Tibial artery (tissue), 4 donors: ENCODE results near the gene KIF5C.

Source experiments
- DNase-seq, 2 donors: peaks; one replicate each; pipeline ENCODE4 v3.0.0-alpha.2; 2019
- H3K27ac ChIP-seq, 2 donors: fragments of 200-600 bp; sonication (generic) in 1 of 2; 1 replicate in 1 of 2; 2 replicates in 1 of 2; pipeline ENCODE4 v1.5.1; 2018 to 2019; ENCODE audit warnings: mild to moderate bottlenecking in 1 of 2
- H3K27me3 ChIP-seq, 2 donors: fragments of 200-600 bp; sonication (generic) in 1 of 2; one replicate each; pipeline versions ENCODE4 v1.5.1 to v1.6.0; 2016 to 2019
- H3K36me3 ChIP-seq, 3 donors: fragments of 200-600 bp; sonication (generic) in 2 of 3; one replicate each; pipeline ENCODE4 v1.5.1; 2016 to 2019; ENCODE audit warnings: mild to moderate bottlenecking in 2 of 3
- H3K4me1 ChIP-seq, 4 donors: fragments of 200-600 bp; sonication (generic) in 2 of 4; 1 replicate in 3 of 4; 2 replicates in 1 of 4; pipeline ENCODE4 v1.5.1; 2016 to 2019
- H3K4me3 ChIP-seq, 2 donors: fragments of 200-600 bp; sonication (generic) in 1 of 2; 1 replicate in 1 of 2; 2 replicates in 1 of 2; pipeline ENCODE4 v1.5.1; 2018 to 2019; ENCODE audit warnings: mild to moderate bottlenecking in 2 of 2
- H3K9me3 ChIP-seq, 3 donors: fragments of 200-600 bp; sonication (generic) in 1 of 3; one replicate each; pipeline ENCODE4 v1.5.1; 2016 to 2019
- intact Hi-C: fragments of 100-400 bp; cut with DNase I; formaldehyde crosslinking; loops from one replicate; pipeline ENCODE4 v1.15.0; 2023; ENCODE audit warnings: low total_unique reads
- TF ChIP-seq, protein P1 (sequence below), 2 experiments: fragments of 200-600 bp in 1 of 2; fragments of 450-650 bp in 1 of 2; IDR thresholded peaks; one replicate each; pipeline ENCODE4 v1.5.1; 2017 to 2019; ENCODE audit warnings: antibody characterized with exemption in 2 of 2, mild to moderate bottlenecking in 1 of 2, moderate library complexity in 1 of 2

Gene KIF5C

DNA sequence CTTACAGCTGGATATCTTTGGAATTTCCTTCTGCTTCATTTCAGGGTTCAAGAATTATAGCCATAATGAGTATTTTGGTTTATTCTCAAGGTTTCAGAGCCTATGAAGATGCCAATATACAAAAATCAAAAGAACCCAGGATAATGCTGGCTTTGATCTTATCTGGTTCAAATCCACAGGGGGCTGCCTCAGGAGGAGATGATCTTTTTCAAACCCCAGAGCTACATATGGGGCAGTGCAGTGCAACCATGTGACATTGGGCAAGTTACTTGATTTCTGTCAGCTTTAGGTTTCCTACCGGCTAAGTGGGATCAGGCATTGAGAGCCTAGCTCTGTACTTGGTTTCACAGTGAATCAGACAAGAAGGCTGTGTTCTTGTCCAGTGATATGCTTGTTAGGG is 140.5 kb downstream of the KIF5C start:
- Histone ChIP-seq H3K4me3 (no peak overlapping the region), H3K27me3 (no peaks in the 10 kb centered on the region), H3K27ac (no peak overlapping the region), H3K9me3 (no peaks in the 10 kb centered on the region), H3K4me1 (no peaks in the 10 kb centered on the region), H3K36me3 (no peaks in the 10 kb centered on the region)
- intact Hi-C loops = loop anchor here (5.0 kb wide), 1 partner anchor 547 kb away; no protein-coding TSS in a partner anchor
- TF ChIP-seq, protein P1, sequence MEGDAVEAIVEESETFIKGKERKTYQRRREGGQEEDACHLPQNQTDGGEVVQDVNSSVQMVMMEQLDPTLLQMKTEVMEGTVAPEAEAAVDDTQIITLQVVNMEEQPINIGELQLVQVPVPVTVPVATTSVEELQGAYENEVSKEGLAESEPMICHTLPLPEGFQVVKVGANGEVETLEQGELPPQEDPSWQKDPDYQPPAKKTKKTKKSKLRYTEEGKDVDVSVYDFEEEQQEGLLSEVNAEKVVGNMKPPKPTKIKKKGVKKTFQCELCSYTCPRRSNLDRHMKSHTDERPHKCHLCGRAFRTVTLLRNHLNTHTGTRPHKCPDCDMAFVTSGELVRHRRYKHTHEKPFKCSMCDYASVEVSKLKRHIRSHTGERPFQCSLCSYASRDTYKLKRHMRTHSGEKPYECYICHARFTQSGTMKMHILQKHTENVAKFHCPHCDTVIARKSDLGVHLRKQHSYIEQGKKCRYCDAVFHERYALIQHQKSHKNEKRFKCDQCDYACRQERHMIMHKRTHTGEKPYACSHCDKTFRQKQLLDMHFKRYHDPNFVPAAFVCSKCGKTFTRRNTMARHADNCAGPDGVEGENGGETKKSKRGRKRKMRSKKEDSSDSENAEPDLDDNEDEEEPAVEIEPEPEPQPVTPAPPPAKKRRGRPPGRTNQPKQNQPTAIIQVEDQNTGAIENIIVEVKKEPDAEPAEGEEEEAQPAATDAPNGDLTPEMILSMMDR (IDR thresholded peaks at IDR 0.05) = no peak
- DNase-seq = no peak

DNA sequence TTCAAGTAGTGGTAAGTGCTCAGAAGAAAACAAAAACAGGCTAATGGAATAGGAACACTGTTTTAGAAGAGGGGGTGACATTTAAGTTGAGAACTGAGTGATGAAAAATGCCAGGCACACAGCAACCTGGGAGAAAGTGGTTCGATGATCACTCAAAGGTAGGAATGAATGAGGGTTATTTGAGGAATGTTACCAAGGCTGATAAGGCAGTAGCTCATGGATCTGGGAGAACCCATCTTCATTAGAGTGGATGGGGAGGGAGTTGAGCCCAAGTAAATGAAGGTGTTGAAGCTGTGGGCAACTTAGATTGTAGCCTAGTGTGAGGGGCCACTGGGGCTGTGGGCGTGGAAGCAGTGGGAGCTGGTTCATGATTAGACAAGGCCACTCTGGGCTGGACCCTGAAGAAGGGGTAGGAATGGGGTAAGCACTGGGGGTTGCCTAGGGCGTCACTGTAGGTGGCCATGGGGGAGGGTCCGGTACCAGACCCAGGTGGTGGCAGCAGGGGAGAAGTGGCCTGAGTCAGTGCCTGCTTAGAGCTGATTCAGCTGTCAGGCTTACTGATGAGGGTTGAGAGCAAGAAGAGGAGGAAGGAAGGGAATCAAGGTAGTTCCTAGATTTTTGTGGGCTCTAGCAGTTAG is 141.0 kb downstream of the KIF5C start:
- intact Hi-C loops = loop anchor here (5.0 kb wide), 1 partner anchor 546 kb away; no protein-coding TSS in a partner anchor
- Histone ChIP-seq H3K27me3 (no peaks in the 10 kb centered on the region), H3K9me3 (no peaks in the 10 kb centered on the region), H3K4me1 (no peaks in the 10 kb centered on the region), H3K27ac (no peak overlapping the region), H3K4me3 (no peak overlapping the region), H3K36me3 (no peaks in the 10 kb centered on the region)
- TF ChIP-seq, protein P1 (IDR thresholded peaks at IDR 0.05) = no peak
- no peak for DNase-seq

DNA sequence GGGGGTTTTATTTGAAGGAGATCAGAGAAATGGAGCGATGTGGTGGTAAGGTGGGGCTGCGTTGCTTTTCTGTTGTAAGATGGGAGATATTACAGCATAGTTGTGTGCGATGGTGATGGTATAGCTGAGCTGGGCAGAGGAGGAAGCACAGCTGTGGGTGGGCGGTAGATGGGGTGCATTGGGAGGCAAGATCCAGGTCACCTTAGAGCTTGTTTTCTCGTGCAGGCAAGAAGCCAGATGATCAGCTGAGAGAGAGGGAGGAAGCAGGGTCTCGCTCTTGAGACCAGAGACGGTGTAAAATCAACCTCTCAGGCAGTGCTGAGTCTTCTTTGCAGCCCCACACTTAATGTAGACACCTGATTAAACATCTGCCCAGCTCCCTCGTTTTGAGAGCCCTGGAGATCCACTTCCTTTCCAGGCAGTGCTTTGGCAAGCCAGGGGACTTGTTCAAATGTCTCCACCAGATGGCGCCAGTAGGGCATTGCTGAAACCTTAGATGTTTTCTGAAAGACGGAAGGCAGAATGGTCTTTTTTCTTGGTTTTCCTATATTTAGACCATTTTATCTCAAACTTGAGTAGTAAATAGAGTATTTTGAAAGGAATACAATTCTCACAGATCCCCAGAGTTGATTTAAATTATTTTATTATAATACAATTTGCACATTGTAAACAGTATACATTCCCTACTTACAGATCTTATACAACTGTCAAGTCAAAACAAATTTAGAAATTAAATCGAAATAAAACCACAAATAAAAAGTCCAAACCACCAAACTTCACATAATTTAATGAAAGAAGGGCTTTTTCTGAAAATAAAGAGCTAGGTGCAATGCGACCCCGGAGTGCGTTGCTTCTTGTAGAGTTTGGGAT is 142.3 kb downstream of the KIF5C start:
- intact Hi-C loops = loop anchor here (5.0 kb wide), 1 partner anchor 545 kb away; no protein-coding TSS in a partner anchor
- DNase-seq = peak; percentile 70 to 78
- Histone ChIP-seq H3K27me3 (no peaks in the 10 kb centered on the region), H3K36me3 (no peaks in the 10 kb centered on the region), H3K9me3 (no peaks in the 10 kb centered on the region), H3K4me3 (no peak overlapping the region), H3K27ac (no peak overlapping the region), H3K4me1 (no peaks in the 10 kb centered on the region)
- TF ChIP-seq, protein P1 (IDR thresholded peaks at IDR 0.05) = peak; percentile 74 to 84

DNA sequence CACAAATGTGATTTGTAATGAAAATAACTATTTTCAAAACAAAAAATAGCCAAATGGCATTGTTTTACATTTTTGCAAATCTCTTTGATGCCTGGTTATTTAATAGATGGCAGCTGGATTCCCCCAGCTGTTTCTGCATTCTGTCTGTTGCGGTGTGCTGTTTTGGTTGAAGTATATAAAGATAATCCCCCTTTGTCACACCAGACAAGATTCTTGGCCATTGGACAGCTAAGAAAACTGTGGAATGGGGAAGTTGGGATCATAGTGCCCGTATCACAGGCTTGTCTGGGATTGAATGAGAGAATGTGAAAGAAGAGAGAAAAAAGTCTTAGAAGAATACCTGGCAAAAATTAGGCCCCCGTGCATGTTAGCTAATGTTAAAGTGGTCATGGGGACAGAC is 144.0 kb downstream of the KIF5C start:
- intact Hi-C loops = loop anchor here (5.0 kb wide), 1 partner anchor 543 kb away; no protein-coding TSS in a partner anchor
- Histone ChIP-seq H3K9me3 (no peaks in the 10 kb centered on the region), H3K36me3 (no peaks in the 10 kb centered on the region), H3K27ac (no peak overlapping the region), H3K4me1 (peaks cover 0 to 5% (median 0%) of the 10 kb centered on the region in 4 donors), H3K4me3 (no peak overlapping the region), H3K27me3 (no peaks in the 10 kb centered on the region)
- DNase-seq = no peak
- TF ChIP-seq, protein P1 (IDR thresholded peaks at IDR 0.05) = no peak

DNA sequence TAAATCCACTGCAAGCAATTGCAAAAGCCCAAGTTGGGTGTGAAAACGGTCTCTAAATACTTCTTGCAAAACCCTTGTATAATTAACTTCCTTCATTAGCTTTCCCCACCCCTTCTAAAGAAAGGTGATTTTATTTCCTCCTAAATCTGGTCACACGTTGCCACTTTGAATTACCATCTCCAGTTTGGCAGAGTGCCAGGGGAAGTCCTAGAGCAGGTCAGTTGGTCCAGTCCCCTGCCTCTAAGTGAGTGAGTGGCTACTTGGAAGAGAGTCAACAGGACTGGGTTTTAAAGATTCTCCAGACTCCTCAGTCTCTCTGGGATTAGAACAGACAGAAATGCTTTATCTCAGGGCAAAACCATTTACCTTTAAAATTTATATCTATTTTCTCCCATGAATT is 144.7 kb downstream of the KIF5C start:
- TF ChIP-seq, protein P1 (IDR thresholded peaks at IDR 0.05) = no peak
- Histone ChIP-seq H3K27me3 (no peaks in the 10 kb centered on the region), H3K9me3 (no peaks in the 10 kb centered on the region), H3K36me3 (no peaks in the 10 kb centered on the region), H3K27ac (no peak overlapping the region), H3K4me1 (peaks cover 0 to 8% (median 0%) of the 10 kb centered on the region in 4 donors), H3K4me3 (no peak overlapping the region)
- intact Hi-C loops = loop anchor here (5.0 kb wide), 1 partner anchor 543 kb away; no protein-coding TSS in a partner anchor
- DNase-seq = no peak
